ENCODE measurements around the gene ARHGAP22. TPM values are rescaled to one million over a fixed set of nuclear protein-coding genes. Genes with fewer than 3 reads are reported as not detected.

ARHGAP22 gene
- total RNA-seq, 1 experiment from 2014 or later, result 2.1 TPM

GRCh38 chr10:48633381-48634197 is 28.7 kb upstream of the ARHGAP22 start:
- DNase-seq (ENCODE audit: low spot score), result no peak

- no peak for DNase-seq (ENCODE audit: low spot score)
Observed at GRCh38 chr10:48632166-48632565, 27.3 kb upstream of the ARHGAP22 start.

DNA sequence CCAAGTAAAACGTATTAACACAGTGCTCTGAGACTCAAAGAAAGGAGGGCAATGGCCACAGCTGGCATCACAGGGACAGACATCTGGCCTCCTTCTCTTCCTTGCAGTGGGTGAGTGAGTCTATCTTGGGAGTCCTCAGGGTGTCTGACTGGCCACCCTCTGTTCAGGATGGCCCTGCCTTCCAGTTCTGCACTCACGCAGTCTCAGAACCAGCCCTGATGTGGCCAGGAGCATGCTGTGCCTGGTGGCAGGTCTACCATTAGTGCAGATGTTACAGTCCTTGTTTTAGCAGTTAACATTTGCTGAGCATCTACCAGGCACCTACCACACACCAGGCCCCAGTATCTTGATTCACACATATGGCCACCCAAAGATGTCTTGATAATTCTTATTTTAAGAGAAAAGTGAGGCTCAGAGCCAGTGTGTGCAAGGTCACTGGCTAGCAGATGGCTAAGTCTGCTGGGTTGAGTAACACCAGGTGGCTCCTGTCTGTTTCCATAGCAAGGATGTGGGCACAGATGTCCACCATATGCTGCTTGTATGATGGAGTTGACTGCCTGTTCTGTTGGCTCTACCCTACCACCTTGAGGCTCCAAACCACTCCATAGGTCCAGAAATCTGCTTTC is 23.2 kb upstream of the ARHGAP22 start:
- no peak for DNase-seq (ENCODE audit: low spot score)

- no peak for DNase-seq (ENCODE audit: low spot score)
Observed at GRCh38 chr10:48626986-48627731, 22.3 kb upstream of the ARHGAP22 start.

DNA sequence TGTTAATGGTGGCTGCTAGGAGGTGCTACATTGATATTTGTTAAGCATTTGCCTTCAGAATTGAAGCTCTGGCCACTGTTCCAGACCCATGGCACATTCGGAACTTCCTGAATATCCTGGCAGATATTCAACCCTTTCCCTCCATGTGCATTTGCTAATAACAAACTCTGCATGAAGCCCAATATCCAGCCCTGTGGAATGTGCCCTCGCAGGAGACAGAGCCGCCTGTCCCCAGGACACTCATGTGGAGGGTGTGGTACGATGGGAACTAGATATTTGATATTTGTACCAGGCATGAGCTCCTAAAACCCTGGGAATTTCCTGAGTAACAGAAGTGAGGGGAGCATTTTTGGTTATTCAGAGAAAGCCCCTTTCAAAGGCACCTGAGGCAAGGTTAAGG is 21.6 kb upstream of the ARHGAP22 start:
- DNase-seq (ENCODE audit: low spot score), result no peak

DNA sequence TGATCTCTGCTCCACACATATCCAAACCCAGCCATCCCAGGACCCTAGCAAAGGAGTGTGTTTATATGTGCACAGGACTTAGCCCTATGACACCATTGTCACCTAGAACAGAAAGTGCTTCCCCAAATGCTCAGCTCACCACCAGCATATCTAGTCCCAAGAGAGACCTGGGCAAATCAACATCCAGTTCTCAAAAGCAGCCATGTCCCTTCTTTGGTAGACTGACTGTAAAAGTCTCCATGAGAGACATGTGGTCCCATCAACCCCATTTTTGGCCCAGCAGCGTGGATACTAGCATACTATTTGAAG is 20.9 kb upstream of the ARHGAP22 start:
- no peak for DNase-seq (ENCODE audit: low spot score)

DNA sequence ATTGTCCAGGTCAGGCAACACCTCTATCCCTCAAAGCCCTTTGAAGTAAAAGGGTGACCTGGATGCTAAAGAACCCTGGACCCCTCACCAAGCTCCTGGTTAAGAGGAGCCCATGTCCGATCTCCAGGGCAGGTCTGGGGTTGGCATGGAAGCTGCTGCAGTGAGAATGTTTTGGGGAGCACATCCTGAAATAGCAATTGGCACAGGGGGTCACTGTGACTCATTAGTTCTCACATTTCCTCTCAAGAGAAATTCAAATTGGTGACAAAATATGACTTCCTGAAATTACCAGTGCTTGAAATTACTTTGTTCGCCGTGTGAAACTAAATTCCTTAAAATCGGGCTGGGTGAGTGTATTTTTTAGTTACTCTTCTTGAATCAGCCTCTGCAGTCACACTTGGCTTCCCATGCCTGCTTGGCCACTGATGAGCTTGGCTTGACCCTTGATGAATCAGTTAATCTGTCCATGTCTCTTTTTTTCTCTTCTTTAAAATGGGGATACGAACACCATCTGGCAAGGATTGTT is 18.8 kb upstream of the ARHGAP22 start:
- no peak for DNase-seq (ENCODE audit: low spot score)

DNA sequence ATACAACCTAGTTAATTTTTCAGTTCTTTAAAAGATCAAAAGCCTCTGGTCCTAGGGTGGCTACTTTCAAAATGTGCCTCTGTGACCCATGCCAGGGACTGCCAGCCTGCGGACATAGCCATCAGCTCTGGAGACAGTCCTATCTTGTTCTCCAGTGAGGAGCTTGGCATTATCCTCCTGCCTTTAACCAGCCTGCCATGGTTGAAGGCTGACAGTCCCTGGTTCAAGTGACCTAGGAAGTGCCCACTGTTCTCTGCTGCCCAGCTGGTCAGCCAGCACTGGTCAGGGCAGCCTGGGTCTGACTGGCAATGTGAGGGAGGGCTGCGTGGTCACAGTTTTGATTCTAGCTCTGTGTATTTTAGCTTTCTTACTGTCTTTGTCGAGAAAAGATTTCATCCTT is 18.1 kb upstream of the ARHGAP22 start:
- DNase-seq (ENCODE audit: low spot score), result no peak

DNA sequence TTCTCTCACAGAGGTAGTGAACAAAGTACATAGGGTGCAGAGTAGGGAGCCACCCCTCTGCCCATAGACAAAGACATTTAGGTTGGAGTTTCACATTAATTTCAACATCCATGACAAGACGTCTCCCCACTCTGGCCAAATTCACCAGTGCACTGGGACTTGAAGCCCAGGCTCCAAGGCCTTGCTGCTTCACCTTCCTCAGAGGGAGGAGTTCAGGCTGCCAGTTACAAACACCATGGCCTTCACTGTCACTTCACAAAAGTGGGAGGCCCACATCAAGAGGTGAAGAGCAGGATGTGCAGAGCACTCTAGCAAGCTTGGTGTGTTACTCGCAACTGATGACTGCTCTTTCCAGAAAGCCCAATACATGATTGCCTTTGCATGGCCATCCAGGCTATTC is 15.8 kb upstream of the ARHGAP22 start:
- no peak for DNase-seq (ENCODE audit: low spot score)

GRCh38 chr10:48616436-48616835 is 11.6 kb upstream of the ARHGAP22 start:
- DNase-seq (ENCODE audit: low spot score), result no peak

DNA sequence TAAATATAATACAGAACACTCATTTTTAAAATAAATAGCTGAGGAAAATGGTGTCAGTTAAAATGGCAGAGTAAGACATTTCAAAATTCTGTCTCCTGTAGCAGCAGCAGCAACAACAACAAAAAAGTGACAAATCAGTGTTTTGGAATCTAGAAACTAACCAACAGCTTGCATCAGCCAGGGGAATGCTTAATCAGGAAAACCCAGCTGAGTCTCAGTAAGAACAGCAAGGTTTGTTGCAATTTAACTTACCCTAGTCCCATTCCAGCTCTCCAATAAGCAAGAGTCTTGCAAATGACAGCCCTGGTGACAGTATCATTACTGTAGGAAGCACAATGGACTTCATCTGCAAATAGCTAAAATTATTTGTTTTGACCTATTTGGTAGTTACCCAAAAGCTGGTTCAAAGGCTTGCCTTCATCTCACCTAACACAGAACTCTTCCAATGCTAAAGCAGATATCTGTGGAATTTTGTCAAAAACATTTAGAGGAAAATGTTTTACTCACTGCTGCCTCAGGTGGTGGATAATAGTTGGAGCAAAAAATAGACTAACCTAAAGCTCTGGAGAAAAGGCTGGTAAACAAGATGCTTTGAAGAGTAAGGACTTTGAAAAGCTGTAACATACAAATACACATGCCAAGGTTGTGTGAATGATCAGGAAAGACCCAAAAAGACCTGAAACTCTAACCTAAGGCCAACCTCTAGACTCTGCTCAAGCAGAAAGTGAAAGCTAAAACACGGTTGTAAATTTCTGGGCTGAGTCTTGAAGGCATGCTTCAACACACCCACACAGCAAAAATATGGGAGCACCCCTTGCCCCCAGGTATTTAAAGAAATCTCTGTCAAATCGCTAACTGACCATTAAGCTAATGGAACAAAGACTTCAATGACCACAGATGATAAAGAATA is 9.9 kb upstream of the ARHGAP22 start:
- DNase-seq (ENCODE audit: low spot score), result no peak

- no peak for DNase-seq (ENCODE audit: low spot score)
Observed at GRCh38 chr10:48613016-48613415, 8.1 kb upstream of the ARHGAP22 start.

DNA sequence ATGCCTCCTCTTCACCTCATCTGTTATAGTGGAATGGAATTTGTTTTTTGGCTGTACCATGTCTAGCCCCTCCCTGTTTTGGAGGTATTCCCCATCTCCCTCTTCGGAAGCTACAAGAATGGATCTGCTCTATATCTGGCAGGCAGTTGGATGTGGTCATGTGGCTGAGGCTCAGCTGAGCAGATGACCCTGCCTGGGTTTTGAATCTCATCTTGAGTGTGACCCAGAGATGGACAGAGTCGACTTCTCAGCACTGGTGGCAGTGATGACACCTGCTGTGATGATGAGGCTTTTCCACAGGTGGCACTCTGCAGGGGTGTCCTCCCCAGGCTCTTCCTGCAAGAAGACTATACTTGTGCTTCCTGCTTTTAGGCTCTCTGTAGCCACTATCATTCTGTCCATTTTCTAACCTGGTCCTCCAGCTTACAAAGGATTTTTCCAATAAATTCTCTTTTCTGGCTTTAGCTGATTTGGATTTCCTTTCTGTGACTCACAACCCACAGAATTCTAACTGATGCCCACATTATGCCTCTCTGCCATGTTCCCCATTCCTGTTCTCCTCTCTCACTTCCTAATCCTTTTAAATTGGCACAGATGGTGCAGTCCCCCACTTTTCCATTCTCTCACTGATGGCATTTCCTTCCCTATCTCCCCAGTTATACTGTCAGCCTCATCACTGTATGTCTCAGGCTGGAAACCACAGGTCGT is 7.5 kb upstream of the ARHGAP22 start:
- DNase-seq (ENCODE audit: low spot score), result no peak

DNA sequence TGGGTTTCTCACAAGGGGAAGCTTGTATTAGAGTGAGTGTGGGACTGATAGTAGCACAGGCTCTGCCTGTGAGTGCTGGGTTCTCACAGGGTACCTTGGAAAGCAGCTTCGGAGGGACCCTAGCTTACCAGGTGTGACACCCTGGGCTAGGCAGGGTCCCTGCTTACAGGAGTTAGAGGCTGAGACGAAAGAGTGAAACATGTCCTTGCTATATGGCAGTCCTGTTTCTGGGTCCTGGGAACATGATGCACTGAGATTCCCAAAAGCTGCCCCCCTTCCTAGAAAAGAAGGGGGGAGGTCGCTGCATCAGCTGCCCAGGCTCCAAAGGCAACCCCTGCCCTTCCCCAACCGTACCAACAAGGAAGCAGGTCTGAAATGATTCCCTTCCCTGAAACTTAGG is 6.3 kb upstream of the ARHGAP22 start:
- DNase-seq (ENCODE audit: low spot score), result no peak

DNA sequence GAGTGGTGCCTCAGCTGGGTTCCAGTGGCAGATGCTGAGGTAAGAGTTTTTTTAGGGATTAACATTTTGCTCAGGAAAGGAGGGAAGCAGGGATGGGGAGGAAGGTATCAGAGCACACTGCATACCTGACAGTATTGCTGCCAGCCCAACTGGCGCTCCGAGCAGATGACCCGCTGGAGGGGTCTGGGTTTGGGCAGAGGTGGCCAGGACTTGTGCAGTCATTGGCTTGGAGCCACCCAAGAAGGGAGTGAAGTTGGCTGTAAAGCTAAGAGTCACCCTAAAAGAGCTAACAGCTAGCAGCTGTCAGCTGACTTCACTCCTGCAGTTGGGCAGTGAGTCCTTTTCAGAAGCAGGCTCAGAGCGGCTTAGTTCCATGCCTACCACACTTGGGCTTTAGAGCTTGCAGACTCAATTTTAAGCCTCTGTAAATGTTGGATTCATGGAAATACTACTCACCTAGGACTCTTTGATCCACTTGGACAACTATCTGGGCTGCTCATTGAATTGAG is 5.8 kb upstream of the ARHGAP22 start:
- DNase-seq (ENCODE audit: low spot score), result no peak

DNA sequence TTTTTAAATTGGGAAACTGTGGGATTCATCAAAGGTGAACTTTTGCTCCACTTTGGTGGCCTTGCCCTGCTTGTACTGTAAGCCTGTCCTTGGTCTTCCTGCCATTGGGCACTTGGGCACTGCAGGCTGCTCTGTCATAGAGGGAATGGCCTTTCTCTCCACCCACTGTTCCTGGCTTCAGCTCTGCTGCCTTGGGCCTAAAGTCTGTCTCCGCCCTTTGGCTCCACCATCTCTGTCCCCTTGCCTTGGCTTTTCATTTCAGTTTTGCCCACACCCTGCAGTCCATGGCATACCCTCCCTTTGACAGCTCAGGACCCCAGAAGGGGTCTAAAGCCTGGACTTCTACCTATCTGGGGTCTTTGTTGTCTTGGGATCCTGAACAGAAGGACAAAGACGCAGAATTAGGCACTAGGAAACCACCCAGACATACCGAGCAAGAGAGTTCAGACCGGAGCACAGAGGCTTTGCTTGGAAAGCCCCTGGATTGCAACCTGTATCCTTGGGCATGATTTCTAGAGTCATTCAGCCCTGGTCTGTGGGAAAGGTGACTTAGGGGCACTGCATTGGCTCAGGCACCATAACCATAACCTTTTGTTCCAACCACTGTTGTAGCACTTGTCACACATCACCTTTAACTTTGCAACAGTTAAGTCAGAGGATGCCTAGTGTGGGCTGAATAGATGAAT is 5.2 kb upstream of the ARHGAP22 start:
- no peak for DNase-seq (ENCODE audit: low spot score)

- DNase-seq (ENCODE audit: low spot score), result no peak
Observed at GRCh38 chr10:48609441-48609840, 4.6 kb upstream of the ARHGAP22 start.

DNA sequence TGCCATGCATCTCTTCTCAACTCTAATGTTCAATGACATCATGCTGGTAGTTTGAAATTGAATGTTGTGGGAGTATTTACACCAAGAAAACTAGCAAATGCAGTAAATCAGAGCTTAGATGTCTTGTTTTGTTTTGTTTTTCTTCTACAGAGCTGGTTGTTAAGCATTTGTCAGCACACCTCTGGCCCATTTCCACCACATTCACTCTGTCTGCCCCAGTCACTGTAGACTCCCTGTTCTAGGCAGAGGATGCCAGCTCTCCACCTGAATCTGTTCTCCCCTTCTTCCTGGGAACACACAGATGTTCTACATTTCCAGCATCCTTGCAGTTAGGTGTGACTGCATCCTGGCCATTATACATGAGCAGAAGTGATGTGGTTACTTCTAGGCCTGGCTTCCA is 4.1 kb upstream of the ARHGAP22 start:
- no peak for DNase-seq (ENCODE audit: low spot score)

- peak; percentile 35 for DNase-seq (ENCODE audit: low spot score)
Observed at GRCh38 chr10:48608279-48608681, 3.4 kb upstream of the ARHGAP22 start.

All from H4 (cell line).